Epidermal melanocyte (primary cell): ENCODE measurements around the gene SYT11.
"Not testable (repeated sequence)": the region's sequence is repeated elsewhere in the genome, so short reads cannot be mapped to it uniquely, and the experiment has no call there.

Source experiments
- DNase-seq: peaks from one replicate; pipeline ENCODE4 v3.0.0; 2011; ENCODE audit warnings: low spot score; ENCODE audit not compliant: insufficient read length

Gene SYT11

DNA sequence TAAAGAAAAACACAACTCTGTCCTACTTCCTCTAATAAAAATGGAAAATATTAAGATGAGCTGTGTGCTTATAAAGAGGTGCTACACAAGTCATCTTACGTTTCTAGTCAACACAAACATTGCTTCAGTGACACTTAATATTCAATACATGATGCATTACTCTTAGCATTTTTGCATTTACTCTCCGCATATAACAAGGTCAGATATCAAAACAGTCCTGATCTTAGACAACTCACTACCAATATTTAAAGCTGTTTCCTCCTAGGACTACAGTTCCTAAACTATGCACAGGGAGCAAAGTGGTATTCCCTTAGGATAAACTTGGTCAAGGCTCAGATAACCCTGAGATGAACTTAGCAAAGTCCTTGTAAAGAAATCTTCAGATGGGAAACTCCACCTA, 39.5 kb downstream of the SYT11 start:
- DNase-seq, result no peak

DNA sequence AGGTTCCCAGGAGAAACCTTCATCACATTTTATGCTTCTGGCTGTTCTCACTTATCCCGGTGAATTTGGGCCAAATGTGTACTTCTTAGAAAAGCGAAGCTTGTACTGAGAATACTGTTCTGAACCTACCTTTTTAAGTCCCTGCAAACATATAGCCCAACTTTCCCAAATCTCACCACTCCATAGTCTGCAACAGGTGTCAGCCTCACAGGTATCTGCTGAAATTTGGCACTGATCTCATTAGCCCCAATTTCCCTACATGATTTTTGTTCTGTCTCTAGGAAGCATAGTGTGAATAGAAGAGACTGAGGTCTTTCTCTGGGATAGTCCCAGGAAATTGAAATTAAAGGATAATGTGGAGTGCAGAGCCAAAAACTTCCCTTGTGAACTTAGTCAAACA, 40.3 kb downstream of the SYT11 start:
- no peak for DNase-seq

DNA sequence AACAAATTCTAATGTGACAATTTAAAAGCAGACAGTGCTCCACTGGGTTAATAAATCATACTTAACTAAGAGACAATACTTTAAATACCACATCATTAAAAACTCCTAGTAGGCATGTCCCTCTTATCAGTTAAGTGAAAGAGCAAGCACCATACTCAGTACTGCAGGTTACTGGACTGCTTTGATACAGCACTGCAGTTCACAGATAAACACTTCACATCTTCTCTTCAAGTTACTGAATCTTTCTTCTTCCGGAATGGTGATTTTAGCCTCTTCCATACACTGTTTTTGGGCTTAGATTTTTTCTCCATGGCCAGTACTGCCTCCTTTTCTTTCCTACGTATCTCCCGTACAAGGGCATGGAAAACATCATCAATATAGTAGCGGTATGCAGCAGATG, 40.8 kb downstream of the SYT11 start:
- DNase-seq, result no peak

DNA sequence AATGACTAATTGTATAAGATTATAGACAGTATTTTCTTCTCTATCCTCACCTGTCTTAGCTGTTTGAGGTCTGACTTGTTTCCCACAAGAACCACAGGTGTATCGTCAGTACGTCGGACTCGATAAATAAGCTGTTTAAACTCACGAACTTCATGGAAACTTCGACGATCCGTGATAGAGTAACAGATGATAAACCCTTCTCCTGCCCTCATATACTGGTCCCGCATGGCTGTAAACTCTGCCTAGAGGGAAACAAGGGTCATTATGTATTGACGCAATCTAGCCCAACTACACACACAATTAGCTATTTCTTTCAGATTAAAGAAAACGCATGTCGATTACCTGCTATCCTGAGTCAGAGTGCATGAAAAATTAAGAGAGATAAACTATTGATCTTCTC, 44.9 kb downstream of the SYT11 start:
- no peak for DNase-seq

DNA sequence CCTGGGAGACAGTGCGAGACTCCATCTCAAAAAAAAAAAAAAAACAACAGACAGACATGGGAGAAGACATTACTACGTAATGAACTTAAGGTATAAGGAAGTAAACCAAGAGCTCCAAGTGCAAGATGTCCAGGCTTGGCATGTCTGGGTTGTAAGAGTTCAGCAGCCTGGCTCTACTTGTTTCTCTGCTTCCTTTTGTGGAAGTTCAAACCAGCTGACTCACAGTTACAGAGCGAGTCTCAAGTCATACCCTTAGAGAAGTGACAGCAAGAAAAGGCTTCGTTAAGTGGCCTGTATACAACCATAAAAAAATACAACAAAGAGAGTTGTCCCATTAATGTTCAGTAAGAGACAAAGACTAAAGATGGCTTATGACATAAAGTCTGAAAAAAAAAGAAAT, 50.5 kb downstream of the SYT11 start:
- no peak for DNase-seq

DNA sequence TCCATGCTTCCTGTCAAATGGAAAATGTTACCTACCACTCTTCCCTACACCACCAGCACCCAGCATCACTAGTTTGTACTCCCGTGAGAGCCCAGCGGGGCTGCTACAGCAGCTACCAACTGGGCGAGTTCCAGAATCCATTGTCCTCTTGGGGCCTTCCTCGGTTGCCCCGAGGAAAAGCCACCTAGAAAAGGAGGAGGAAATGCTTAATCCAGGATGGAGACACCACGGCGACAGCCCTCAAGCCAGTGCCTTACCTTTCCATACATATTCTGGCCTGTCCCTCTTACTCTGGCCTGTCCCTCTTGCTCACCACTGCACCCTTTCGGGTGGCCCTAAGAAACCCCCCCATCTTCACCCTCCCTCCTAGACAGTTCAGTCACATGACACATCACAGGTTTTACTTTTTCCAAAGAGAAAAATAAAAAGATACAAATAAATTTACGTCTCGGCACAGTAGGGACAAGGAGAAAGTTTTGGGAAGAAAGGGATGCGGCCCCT, 51.3 kb downstream of the SYT11 start:
- DNase-seq, result no peak

DNA sequence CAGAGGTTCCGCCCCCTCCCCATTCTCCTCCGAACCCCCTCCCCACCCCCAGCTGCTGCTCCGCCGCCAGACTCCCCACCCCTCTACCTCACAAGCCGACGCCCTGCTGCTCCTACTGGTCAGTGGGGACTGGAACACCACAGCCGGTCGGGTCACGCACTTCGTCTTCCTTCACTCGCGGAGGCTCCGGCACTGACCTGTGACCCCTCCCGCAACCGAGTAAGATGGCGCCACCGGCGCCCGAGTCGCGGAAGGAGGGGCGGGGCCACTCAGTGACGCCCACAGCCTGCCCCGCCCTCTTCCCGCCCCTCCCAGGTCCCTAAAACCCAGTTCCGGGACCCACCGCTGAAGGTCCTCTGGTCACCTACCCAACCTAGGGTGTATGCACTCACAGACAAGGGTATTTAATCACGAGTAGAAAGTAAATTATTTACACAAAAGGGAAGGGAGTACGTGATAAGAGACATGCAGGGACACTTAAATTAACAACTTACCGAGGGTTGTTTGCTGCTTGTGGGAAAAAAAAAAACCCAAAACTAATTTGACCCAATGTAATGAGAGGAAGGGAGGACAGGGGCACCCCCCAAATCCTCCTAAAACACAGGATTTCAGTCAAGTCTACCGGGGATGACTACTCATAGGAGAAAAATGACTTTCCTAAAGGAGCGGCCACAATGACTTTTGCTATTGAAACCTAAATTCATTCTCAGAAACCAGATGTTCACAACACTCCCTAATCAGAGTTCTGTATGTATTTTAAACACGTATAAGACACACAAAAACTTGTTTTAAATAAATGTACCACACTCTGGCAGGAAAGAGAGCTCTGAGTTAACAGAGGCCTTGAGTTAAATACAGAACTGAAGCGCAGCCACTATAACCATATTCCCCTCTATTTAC, 52.0 kb downstream of the SYT11 start, which contains the start of gene RIT1:
Gene RIT1, minus strand, starts transcription at position 194 of the 900 bp plus-strand sequence. CDS start 588 bp downstream, outside the sequence.
- DNase-seq, result peak; percentile 77

DNA sequence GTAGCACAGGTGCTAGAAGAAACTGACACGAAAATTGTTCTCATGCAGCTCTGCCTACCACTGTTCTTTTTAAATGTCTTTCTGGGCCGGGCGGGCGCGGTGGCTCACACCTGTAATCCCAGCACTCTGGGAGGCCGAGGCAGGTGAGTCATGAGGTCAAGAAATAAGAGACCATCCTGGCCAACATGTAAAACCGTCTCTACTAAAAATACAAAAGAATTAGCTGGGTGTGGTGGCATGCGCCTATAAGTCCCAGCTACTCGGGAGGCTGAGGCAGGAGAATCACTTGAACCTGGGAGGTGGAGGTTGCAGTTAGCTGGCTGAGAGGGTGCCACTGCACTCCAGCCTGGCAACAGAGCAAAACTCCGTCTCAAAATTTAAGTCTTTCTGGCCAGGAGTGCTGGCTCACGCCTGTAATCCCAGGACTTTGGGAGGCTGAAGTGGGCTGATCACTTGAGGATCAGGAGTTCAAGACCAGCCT, 52.7 kb downstream of the SYT11 start:
- no peak for DNase-seq

DNA sequence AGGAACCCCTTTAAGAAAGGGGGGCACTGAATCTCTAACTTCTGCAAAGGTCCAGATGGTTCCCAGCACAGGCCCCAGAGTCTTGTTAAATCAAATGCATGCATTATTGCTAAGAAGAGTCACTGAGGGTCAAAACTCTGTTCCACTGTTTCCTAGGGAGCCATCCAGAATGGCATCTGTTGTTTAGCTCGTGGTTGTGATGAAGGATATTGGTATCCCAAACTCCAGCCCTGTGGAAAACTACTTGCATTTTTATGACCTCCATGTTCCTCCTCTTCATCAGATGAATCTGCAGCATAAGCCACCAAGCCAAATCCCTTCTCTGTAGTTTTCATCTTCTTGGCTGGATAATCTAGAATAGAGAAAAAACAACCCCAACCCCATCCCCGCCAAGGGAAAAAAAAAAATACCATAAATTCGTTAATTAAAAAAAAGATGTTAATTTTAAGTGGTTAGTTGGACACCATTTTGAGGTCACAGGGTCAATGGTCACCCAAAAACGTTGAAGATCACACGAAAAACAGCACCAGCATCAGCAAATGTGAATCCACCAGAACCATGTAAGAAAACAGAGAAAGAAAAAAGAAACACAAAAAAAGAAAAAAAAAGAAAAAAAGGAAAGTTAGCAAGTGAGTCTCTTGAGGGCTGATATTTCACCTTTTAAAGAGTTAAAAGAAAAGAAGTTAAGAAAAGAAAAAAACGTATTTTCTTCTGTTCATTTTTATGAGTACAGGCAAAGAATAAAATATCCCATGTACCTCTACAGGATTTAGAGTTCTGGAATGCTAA, 54.8 kb downstream of the SYT11 start:
- no peak for DNase-seq

DNA sequence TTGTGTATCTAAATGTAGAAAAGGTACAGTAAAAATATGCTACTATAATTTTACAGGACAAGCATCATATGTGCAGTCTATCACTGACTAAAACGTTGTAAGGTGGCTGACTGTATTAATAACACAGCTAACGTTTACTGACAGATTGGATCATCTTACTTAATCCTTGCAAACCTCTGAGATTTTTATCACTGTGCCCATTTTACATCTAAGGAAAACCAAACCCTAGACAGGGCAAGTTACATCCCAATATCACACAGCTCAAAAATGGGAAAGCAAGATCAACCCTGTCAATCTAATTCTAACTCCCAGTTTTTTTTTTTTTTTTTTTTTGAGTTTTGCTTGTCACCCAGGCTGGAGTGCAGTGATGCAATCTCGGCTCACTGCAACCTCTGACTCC, 59.3 kb downstream of the SYT11 start:
- no peak for DNase-seq

DNA sequence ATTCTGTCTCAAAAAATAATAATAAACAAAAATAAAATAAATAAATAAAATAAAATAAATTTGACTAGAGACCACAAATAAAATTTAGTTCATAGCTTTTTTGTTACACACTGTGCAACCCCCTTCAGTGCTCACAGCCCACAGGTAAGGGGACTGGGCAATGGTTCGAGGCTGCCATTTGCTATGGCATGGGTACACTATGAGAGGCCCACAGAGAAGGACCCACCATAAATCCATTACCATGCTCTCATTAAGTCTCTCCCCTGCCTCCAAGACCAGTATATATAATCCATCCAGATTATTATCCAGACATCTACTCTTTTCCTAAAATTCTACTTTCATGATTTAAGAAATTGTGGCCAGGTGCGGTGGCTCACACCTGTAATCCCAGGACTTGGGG, 60.4 kb downstream of the SYT11 start:
- DNase-seq, result no peak

DNA sequence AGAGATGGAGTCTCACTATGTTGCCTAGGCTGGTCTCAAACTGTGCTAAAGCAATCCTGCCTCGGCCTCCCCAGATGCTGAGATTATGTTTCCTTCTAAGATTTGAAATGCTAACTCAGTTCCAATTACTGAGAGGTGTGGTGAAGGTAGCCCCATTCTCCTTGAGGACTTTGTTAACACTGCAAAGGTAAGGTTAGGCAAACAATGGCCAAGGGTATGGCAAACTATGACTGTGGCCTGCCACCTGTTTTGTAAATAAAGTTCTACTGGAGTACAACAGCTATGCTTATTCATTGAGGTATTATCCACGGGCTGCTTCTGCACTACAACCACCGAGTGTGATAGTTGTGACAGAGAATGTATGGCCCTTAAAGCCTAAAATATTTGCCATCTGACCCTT, 61.4 kb downstream of the SYT11 start:
- DNase-seq, result no peak

DNA sequence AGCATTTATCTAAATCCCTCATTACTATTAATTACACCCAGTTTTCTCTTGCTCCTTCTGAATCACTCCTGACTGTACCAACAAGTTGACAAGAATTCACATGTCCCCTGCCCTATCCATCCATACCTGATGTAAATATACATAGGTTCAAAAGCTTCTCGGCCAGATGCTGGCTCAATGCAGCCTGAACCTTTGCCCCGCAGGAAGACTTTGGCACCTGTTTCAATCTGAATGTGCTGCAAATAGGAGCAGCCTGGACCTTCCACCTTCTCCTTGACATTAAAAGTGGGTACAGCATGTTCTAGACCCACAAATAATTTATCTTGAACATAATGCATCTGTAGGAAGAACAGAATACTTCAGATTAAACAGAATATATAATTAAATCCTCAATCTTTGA, 66.1 kb downstream of the SYT11 start:
- no peak for DNase-seq

DNA sequence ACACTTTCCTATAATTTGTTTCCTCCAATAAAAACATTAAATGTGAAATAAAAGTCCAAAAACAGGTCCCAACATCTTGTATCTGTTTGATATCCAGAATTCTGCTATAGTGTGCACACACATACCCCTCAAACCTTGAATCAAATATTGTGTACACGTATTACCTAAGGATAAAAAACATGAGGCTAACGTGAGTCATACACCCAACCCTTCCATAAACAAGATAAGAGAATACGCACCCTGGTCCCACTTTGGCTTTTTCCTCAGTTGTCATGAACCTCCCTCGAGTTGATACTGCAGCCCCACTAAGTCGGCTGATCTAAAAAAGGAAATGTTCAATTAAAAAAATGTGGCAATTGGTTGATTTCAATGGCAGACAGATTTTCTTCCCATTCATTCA, 69.7 kb downstream of the SYT11 start:
- DNase-seq, result no peak

DNA sequence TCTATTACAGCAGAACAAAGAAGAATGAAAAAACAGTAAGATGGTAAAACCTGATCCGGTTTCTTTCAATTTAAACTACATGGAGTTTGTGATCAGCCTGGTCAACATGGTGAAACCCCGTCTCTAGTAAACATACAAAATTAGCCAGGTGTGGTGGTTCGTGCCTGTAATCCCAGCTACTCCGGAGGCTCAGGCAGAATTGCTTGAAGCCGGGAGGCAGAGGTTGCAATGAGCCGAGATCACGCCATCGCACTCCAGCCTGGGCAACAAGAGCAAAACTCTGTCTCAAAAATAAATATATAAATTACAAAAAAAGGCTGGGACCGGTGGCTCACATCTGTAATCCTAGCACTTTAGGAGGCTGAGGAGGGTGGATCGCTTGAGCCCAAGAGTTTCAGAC, 71.4 kb downstream of the SYT11 start:
- not testable (repeated sequence) for DNase-seq

DNA sequence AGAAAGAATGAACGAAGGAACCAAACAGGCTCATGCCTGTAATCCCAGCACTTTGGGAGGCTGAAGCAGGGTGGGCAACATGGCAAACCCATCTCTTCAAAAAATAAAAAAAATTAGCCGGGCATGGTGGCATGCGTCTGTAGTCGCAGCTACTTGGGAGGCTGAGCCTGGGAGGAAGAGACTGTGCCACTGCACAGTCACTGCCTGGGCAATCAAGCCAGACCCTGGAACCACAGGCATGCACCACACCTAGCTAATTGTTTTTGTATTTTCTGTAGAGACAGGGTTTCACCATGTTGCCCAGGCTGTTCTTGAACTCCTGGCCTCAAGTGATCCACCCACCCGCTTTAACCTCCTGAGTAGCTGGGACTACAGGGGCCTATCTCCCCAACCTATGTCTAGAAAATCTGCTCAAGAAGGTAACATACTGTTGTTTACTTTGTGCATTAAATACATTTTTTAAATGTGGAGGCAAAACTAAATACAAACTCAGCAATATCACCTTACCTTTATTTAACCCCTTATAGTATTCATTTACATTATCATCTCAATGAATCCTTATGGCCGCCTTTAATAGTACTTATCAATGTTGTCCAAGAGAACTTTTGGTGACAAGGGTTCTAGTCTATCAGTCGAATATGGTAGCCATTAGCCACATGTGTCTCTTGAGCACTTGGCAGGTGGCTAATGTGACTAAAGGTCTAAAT, 72.1 kb downstream of the SYT11 start:
- no peak for DNase-seq

DNA sequence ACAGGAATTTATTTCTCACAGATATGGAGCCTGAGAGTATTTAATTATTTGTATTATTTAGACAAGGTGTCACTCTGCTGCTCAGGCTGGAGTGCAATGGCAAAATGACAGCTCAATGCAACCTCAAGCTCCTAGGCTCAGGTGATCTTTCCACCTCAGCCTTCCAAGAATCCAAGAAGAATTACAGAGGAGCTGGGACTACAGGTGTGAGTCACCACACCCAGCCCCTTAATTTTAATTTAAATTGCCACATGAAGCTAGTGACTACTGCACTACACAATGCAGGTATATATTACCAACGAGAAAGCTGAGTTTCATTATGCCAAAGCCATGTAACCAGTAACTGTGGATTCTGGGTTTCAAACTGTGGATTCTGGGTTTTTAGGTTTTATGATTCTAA, 72.7 kb downstream of the SYT11 start:
- DNase-seq, result no peak

DNA sequence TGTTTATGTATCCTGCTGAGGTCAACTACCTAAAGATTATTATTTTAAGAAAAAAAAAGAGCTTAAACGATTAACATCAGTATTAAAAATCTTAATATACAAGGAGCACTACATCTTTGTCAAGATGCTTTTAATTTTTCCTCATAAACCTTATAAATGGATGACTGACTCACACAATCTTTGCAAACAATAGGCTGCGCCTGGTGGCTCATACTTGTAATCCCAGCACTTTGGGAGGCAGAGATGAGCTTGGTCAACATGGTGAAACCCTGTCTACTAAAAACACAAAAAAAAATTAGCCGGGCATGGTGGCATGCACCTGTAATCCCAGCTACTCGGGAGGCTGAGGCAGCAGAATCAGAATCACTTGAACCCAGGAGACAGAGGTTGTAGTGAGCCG, 73.1 kb downstream of the SYT11 start:
- no peak for DNase-seq

DNA sequence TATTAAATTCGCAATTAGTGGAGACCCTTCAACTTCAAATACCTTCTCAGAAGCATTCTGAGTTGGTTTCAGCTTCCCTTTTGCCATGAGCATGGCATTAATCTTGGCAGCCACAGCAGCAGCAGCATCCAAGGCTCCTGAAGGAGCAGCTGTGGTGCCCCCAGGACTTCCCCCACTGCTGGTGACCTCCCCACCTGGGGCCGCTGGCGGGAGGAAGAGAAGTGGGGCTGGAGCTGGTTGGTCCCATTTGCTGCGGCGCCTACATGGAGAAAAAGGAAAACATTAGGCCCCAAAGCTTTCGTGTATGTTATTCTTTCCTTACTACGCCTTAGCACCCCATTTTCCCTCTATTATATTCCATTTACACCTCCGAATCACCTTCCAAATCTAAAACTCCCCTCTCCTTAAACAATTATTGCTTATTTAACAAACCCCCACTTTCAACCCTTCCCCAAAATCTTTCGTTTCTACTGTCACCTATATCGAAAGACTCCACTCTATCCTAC, 74.3 kb downstream of the SYT11 start:
- DNase-seq, result no peak

DNA sequence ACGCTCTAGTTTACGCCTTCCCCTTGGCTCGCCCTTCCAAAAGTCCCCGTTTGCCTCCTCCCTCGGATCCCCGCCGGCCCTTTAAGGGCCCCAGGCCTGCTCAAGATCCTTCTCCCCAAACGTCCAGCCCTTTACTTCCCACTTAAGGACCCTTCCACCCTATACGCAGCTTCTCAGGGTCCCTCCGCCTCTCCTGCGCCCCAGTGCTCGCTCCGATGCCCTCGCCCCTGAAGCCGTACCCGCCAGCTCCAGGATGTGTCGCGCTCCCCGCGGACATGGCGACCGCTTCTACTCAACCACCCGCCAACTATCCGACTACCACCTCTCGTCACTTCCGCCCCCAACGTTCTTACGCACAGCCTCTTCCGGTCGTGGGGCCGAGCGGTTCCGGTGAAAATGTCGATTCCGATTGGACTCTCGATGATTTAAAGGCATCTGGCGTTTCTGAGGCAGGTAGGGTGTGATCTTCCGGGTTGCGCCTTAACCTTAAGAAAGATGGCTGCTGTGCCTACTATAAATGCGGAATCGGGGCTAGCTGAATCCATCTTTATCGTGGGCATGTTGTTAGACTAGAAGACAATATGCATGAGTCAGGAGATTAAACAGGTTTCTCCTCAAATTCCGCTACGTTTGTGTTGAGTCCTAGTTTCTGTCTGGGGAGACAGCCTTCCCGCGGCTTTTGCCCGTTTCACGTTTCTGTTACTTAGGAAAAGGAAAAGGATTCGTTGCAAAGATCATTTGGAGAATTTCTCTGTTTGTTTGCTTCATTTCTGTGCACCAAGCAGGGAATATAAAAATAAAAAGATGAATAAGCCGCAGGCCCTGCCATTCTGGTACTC, 74.9 kb downstream of the SYT11 start, which contains the start of gene KHDC4:
Gene KHDC4, minus strand, starts transcription at position 317 of the 839 bp plus-strand sequence. Its CDS starts 40 bp downstream, at position 277.
- peak; percentile 93 for DNase-seq
